DMS153 treated with DMSO at 0.1 percent for 48 hours (cell line): ENCODE measurements around the gene MYO16.

Experiments used
- DNase-seq: peaks from one replicate; lab custom pipeline; 2025; ENCODE audit not compliant: unreplicated experiment; lab: John Stamatoyannopoulos, UW

The MYO16 gene

DNA sequence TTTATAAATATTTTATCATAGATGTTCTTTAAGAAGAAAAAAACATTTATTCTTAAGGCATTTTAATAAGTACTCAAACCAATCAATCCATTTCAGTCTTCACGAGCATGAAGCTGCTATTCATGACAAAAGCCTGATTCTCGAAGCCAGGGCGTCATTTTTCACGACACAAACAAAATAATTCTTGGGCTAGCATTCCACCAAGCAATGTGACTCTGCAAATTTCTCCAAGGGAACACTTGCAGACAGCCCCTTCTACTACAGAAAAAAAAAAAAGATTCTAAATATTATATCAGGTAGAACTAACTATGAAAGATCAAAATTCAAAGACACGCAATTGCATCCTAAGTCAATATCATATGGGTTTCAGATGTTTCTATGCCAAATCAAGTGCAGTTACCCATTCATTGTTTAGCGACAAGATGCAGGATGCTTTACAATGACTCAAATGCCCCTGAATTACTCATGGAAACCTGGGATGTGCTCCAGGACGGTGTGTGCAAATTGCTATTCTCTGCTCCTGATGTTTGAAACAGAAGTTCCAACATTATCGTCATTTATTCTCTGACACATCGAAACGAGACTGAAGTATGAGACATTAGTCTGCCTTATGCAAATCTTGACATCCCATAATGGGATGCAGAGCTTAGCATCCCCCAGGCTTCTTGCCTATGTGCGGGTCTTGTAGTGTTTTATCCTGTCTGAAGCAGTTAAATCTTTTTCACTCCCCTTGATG is 517.7 kb downstream of the MYO16 start:
- DNase-seq, result no peak

DNA sequence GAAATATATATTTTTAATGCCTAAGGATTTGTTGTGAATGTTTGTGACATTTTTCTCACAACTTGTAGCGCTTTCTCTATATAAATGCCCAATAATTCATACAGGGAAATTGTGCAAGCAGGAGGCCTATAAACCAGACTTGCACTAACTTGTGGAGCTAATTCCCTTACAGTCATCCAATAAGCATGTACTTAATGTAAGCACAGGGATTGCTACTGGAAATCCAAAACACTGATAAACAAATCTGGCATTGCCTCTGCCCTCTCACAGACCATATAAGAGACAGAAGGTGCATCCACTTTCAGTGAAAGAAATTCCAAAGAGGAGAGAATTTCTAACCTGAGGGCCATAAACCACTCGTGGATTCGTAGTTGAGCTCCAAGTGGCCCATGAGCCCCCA is 518.8 kb downstream of the MYO16 start:
- no peak for DNase-seq

DNA sequence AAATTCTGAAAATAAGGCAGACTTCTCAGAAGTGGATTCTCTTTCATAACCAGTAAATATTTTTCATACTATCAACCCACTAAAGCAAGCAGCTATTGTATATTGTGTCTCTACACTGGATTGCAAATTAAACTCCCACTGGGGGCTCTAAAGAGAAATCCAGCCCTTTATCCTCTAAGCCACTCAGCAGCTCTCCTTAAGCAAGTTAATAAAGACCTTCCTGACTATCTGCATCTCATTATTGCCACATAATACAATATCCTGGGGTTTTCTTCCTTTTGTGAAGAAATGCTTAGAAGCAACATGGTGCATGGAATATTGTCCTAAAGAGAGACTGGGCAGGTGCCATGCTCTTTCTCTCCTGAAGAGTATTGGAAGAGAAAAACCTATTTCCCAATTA is 521.3 kb downstream of the MYO16 start:
- DNase-seq, result no peak

DNA sequence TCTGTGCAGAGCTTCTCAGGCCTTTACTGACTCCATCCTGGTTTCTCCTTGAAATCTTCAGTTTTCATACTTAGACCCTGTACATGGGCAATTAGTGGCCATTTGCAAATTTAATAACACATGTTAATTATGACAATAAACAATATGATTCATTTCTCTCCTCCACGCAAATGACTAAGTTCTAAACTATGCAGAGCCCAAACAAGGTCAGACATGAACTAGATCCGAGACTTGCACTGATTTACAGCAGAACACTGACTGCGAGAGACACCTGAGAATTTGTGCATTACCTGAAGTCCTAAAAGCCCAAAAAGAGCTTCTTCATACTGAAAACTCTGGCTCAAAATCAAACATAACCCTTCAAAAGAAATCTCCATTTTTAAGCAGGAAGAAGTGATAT is 521.8 kb downstream of the MYO16 start:
- no peak for DNase-seq

DNA sequence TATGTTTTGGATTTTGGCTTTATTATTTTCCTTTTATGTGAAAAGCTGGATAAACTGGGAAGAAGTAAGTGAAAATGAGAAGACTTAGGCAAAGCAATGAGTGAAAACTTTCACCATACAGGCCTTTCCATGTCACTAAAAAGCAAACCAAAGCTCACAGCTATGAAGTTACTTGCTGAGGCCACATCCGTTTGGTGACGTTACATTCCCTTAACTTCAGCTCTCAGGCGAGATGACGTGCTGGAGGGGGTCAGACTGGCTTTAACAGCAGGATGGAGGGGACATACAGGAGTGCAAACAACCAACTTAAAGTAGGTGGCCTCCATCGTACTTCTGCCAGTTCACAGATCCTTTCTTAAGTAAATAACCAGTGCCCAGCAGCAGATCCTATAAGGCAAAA is 522.3 kb downstream of the MYO16 start:
- DNase-seq, result no peak

DNA sequence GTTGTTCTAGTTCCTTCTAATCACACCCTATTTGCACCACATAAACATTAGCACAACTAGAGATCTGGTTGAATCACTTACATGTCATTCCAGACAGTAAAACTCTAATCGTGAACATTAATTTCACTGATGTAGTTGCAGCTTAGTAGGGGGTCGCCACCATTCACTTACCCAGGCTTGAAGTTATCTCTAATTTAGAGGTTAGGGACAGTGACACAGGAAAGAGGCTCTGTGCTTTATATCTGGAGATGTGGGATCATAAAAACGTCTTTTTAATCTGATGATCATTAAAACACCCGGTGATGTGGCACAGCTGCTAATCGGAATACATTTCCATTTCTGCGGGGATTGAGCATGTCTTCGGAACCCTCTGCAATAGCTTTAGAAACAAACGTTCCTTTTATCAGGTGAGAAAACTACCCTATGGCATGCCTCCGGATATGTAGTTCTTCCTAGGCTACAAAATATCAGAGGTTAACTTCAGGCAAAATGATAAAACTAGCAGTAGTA is 523.0 kb downstream of the MYO16 start:
- no peak for DNase-seq

DNA sequence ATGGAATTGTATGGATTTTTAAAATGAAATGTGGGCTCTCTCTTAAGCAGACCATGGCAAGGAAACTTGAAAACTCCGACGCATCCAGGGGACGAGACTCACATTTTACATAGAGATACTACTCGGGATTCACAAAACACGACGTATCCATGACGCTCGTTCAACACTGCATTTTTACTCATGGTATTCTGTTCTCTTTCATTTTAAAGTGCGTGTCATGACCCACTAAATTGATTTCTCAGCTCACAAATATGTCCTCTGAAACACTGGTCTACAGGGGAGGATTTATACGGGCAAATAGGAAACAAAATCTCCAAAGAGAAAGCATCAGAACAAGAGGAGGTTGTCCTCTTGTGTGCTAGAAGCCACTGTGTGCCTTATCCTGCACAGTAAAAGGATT is 523.5 kb downstream of the MYO16 start:
- no peak for DNase-seq

DNA sequence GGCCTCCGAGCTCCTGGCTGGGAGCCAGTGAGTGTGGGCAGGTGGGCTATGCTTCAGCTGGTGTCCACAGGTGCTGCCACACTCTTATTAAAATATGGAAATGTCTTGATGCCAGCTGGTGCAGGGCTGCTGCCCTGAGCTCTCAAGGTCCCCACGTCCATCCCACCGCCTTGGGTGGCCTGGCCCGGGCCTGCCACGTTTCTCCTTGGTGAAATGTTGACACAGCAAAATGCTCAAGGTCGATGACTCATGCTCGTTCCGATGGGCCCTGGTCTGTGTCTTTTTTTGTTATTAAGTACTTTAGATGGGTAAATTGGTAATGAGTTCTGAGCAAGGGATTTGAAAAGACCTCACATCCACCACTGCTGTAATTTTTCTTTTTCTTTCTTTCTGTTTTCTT is 524.7 kb downstream of the MYO16 start:
- no peak for DNase-seq

DNA sequence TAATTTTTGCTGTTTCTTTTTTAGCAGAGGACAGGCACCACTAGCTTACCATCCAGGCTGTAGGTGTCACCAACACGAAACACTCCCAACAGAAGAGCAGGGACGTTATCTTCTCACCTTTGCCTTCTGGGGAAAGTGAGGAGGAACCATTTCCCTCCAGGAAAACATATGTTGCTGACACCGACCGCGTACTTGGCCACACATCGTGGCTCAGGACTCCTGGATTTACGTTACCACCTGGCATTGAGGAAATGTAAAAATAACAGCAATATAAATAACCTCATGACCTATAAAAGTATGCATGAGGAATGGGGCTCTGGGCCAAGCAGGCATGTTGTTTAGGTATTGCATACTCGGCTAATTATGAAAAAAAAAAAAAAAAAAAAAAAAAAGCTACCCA is 525.1 kb downstream of the MYO16 start:
- DNase-seq, result no peak

DNA sequence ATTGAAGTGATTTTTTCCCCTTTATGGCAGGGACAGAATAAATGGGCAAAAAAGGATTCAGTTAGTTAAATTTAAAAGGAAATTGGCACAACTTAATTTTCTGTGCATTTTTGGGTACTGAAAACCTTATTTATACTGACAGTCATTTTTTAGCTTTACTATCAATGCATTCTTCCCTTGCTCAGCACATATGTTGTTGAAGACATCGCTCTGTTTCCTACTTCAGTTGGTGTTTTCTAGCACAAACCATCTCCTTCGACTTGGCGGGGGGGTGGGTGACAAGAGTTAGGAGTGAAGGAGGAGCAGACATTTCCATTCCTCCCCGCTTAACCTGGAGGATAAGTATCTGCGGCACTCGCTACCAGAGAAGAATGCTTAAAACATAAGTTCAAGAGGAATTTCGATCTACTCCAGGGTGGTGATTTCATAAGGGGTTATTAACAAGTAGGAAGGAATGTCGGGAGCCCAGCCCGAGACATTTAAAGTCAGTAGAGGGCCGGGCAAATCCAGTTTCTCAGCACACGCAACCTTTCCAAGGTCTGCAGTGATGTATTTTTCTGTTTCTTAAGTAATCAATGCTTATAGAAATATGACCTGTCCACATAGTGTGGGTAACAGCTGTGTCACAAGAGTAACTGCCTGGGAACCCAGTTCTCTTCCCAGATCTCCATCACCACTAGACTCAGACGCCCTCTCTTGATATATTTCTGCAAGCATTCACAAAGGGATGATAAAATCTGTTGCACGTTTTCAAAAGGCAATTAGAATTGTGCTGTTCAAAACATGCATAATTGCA is 525.8 kb downstream of the MYO16 start:
- no peak for DNase-seq

DNA sequence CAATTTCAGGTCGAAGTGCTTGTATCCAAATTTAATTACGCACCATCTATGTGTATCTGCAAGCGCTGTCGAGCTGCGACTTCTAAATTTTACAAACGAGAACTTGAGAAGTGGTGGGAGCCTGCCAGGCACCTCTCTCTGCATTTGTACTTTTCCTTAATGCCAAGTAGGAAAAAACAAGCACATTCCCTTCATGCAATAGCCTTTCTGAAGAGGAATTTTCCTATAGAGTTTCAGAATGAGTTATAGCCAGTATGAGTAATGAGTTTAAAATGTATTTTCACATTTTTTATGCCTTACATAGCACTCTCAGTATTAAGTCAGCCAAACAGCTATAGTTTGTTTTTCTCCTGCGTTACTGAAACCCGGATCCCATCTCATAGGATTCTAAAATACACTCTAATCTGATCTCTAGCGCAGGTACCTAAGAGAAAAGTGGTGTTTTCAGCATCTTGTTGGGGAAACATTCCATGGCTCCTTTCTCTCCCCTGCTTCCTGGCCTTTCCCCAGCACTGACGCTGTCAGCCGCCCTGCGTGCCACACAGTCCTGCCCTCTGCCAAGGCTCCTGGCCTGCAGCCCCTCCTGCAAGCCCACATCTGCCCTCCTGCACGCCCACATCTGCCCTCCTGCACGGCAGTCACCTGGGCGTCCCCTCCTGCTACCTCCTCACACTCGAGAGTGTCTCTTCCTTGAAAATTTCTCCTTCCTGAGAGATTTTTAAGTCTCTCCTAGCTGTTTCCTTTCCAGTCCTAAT is 526.9 kb downstream of the MYO16 start:
- no peak for DNase-seq

DNA sequence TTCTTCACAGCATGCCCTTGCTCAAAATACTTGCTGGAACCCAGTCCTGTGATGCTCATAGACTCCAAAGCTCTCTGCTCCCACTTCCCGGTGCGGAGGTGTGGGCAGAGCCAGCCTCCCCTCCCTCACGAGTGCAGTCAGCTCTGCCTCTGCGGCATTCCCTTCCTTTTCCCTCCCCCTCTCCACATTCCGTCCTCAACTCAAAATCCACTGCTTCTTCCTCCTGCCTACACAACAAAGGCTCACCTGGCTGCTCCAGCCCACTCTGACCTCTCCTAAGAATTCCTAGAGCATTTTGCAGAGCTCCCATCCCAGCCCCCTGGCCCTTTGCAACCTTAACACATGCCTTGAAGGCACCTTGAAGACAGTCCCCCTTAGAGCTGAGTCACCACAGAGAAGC is 527.9 kb downstream of the MYO16 start:
- no peak for DNase-seq

DNA sequence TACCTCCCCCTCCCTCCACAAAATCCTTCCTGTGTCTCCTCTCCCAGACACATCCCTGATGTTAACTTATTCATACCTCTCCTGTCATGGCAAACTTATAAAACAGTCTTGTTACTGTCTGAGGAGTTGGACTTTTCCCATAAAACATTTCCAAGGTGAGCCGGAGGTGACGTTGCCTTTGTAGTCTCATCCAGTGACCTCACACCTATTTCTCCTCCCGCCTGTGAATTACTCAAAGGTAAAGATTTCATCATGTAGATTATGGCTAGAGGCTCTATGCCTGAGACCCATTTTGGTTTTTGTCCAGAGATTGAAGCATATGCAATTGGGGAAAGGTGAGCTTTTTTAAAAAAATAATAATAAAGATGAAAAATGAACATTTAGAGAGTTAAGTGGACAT is 529.0 kb downstream of the MYO16 start:
- DNase-seq, result no peak

DNA sequence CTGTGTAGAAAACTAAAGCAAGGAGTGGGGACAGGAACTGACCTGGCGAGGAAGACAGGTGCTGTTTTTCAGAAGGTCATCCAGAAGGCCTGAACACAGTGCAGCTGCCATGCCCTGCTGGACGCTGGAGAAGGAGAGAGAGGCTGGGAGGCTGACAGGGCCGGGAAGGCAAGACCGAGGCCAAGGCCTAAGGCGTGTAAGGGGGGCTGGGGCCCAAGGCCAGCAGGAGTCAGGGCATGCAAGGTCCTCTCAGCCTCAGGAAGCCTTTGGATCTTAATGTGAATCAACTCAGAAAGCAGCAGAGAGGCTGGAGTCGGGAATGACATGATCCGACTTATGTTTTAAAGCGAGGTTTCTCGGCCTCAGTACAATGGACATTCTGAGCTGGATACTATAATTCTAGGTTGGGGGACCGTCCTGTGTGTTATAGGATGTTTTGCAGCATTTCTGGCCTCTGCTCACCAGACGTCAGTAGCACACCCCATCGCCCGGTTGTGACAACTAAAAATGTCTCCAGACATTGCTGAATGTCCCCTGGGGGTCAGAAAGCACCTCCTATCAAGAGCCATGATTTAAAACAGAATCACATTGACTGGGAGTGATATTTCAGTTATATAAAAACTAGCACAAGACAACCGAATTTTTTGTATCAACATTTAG is 530.4 kb downstream of the MYO16 start:
- no peak for DNase-seq

DNA sequence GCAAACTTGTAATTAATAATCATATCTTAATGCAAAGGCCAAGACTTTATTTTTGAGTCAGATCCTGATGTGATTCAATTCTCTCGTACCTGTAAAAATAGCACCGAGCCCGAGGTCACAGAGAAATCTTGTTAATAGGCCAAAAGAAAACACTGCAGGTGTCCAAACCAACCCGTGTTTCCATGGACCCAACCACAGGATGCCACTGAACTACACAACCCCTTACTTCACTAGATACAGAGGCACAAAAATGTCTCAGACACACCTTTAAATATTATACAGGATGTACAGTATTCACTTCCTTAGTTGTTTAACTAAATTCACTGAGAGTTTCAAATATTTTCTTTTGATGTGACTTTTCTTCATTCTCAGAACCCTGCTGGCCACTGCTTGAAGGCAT is 530.9 kb downstream of the MYO16 start:
- DNase-seq, result no peak

DNA sequence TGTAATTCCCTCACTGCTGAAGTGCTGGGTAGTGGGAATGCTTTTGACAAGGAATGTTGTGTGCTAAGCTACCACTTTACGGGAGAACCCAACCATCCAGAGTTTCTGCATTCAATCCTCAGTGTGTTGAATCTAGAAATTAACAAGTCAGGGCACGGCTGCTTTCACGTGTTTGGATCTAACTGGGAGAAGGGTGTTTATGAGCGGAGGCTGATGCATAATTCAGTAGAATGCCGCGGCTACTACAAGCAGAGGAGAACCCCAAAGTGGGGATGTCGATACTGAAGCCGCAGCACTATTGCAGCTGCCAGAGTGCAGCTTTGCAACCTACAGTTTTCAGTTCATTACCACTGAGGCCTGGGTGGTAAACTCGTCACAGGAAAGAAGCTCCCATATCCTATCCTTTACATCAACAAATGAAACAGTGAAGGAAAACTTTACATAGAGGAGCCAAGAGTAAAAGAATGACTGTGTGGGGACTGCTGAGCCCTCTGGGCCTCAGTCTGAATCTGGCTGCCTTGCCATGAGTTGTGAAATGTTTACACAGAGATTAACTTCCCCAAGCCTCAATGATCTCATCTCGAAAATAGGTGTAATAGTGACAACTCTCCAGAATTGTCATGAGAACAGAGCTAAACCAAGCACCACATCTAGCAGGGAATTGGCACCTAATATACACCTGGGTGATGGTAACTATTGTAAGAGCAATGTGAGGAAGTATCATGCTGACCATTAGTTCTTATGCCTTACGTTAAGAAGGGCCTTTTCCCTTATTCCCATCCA is 531.7 kb downstream of the MYO16 start:
- no peak for DNase-seq

DNA sequence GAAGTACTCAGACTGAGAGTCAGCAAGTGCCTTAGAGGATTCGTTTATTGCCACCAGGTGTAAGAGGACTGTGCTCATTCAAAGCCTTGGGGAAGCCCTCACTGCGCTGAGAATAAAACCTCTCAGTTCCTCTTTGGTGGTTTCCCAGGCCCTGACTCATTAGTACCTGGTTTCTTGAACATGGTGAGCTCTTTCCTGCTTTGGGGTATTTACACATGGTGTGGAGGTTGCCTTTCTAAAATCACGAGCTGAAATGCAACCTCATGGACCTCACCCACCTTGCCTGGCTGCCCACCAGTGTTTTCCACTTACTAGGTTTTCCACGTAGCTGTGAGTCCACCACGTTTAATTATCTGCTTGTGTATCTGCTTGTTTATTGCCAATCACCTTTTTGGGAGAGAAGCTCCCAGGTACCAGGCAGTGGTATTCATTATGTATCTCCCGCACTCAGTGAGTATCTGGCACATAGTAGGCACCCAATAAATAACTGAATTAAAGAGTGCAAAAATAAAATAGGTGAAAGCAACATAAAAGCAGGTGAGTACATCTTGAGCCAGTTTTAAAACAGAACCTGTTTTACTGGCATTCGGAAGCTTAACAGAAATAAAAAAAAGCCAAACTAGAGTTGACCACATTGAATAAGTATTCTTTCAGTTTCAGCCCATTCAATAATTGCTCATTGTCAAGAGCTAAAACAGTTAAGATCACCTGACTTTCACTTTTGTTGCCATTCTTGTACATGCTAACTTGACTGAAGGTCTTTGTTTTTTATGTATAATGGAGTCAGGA is 533.0 kb downstream of the MYO16 start:
- no peak for DNase-seq

DNA sequence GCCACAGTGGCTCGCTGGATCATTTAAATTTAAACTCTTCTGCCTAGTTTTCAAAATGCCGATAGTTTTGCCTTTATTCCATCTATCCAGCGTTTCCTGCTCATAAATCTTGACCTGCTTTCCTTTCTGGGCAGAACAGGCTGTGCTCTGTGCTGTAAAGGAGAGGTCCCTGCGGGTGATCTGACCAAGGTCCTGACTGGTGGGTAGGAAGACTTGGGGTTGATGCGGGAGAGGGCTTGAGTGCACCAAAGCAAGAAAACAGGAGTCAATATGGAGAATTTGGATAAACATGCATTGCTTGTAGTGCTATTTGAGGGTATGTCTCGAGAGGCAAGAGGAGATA is 533.6 kb downstream of the MYO16 start:
- DNase-seq, result no peak

DNA sequence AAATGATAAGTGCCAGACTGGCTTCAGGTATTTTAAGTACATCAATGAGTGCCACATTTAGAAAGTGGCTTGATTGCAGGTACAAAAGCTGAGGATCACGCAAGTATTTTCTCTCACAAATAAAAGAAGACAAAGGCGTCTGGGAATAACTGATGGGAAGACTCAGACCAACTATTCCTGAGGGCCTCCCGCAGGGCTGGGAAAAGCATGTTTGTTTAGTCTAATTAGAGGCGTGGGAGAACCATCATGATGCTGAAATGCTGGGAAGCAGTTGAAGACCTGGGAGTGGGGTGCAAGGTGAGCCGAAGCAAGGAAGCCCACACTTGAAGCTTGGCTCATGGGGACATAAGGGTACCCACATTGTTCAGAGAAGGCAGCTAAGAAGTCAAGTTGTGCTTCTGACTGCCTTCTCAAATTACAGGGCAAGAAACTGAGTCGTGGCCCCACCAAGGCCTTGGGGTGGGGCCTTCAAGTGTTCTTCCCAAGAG is 536.0 kb downstream of the MYO16 start:
- DNase-seq, result no peak

DNA sequence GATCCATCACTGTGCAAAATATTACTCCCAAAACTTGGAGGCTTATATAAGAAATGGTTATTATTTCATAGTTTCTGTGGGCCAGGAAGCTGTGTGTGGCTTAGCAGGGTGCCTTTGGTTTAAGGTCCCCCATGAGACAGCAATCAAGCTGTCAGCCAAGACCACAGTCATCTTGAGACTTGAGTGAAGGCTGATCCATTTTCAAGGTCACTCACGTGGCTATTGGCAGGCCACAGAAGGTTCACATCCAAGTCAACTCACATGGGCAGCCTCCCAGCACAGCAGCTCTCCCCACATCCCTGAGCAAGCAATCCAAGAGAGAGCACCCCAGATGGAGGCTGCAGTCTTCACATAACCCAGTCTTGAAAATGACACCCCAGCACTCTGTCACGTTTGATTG is 537.4 kb downstream of the MYO16 start:
- DNase-seq, result no peak
